Activated CD4-positive, alpha-beta T cell treated with anti-CD3 and anti-CD28 coated beads, Interleukin-2, amount 50 U/mL, for 24 hours (primary cell): ENCODE results near the gene CD300LF.

Source experiments
- DNase-seq, 2 donors: peaks; one replicate each; pipeline ENCODE4 v3.0.0-alpha.2; 2020; ENCODE audit warnings: low read depth in 1 of 2, low spot score in 1 of 2

The CD300LF gene

GRCh38 chr17:74691151-74691550 is 21.6 kb downstream of the CD300LF start:
- no peak for DNase-seq

- no peak for DNase-seq
Measured at GRCh38 chr17:74690409-74690825, 22.3 kb downstream of the CD300LF start.

GRCh38 chr17:74687886-74688285 is 24.8 kb downstream of the CD300LF start:
- no peak for DNase-seq

GRCh38 chr17:74686761-74687160 is 26.0 kb downstream of the CD300LF start:
- no peak for DNase-seq

- DNase-seq = no peak
Measured at GRCh38 chr17:74682471-74683190, 30.1 kb downstream of the CD300LF start.

- DNase-seq = no peak
Measured at GRCh38 chr17:74682028-74682427, 30.7 kb downstream of the CD300LF start.

GRCh38 chr17:74680941-74681340 is 31.8 kb downstream of the CD300LF start:
- DNase-seq = no peak

GRCh38 chr17:74680213-74680612 is 32.5 kb downstream of the CD300LF start:
- DNase-seq = no peak

- no peak for DNase-seq
Measured at GRCh38 chr17:74679374-74679773, 33.3 kb downstream of the CD300LF start.

- DNase-seq = no peak
Measured at GRCh38 chr17:74678541-74678940, 34.2 kb downstream of the CD300LF start.

GRCh38 chr17:74677558-74678466 is 34.9 kb downstream of the CD300LF start:
- no peak for DNase-seq

- DNase-seq = peak; percentile 44 to 55
Measured at GRCh38 chr17:74671031-74671771, 41.5 kb downstream of the CD300LF start.

GRCh38 chr17:74670329-74670728 is 42.4 kb downstream of the CD300LF start:
- DNase-seq = no peak

- DNase-seq = no peak
Measured at GRCh38 chr17:74663561-74663960, 49.2 kb downstream of the CD300LF start.

GRCh38 chr17:74659889-74660288 is 52.8 kb downstream of the CD300LF start:
- no peak for DNase-seq

- no peak for DNase-seq
Measured at GRCh38 chr17:74658620-74659019, 54.1 kb downstream of the CD300LF start.

- DNase-seq = no peak
Measured at GRCh38 chr17:74654742-74655141, 58.0 kb downstream of the CD300LF start.

- DNase-seq = no peak
Measured at GRCh38 chr17:74652020-74652419, 60.7 kb downstream of the CD300LF start.

- DNase-seq = no peak
Measured at GRCh38 chr17:74649909-74650308, 62.8 kb downstream of the CD300LF start.

GRCh38 chr17:74647871-74648672 is 64.7 kb downstream of the CD300LF start:
- DNase-seq = no peak

- DNase-seq = no peak
Measured at GRCh38 chr17:74646231-74646630, 66.5 kb downstream of the CD300LF start.
